Subcutaneous adipose tissue (tissue), 4 donors: ENCODE measurements around the gene SPACA4. TPM values are rescaled to one million over a fixed set of nuclear protein-coding genes. Genes with fewer than 3 reads are reported as not detected.

ENCODE experiments used
- total RNA-seq, 4 donors: library from RNA; depleted of rRNA; stranded (reverse); fragments of >200 nt; gene quantifications; one replicate each; pipeline ENCODE4 v1.1.0, GENCODE V29; 2016
- TF ChIP-seq, protein P1 (sequence below): fragments of 450-650 bp; IDR thresholded peaks from one replicate; pipeline ENCODE4 v1.5.1; 2016; ENCODE audit warnings: low read depth, mild to moderate bottlenecking, control low read depth, antibody characterized with exemption, moderate library complexity

Gene SPACA4
- total RNA-seq, 4 donors from 2014 or later = not detected

GRCh38 chr19:48656840-48657474 lies 50.4 kb downstream of the SPACA4 start:
- TF ChIP-seq, protein P1, sequence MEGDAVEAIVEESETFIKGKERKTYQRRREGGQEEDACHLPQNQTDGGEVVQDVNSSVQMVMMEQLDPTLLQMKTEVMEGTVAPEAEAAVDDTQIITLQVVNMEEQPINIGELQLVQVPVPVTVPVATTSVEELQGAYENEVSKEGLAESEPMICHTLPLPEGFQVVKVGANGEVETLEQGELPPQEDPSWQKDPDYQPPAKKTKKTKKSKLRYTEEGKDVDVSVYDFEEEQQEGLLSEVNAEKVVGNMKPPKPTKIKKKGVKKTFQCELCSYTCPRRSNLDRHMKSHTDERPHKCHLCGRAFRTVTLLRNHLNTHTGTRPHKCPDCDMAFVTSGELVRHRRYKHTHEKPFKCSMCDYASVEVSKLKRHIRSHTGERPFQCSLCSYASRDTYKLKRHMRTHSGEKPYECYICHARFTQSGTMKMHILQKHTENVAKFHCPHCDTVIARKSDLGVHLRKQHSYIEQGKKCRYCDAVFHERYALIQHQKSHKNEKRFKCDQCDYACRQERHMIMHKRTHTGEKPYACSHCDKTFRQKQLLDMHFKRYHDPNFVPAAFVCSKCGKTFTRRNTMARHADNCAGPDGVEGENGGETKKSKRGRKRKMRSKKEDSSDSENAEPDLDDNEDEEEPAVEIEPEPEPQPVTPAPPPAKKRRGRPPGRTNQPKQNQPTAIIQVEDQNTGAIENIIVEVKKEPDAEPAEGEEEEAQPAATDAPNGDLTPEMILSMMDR = no peak

Other genes with a start within 250 kb of the SPACA4 start
- gene TMEM143, start 242.8 kb upstream of the SPACA4 start, total RNA-seq = 10 to 100 TPM in 1 of 4 donors, 1 to 10 TPM in 3; 4.8 to 16.0 (median 7.0) TPM
- not detected for gene SYNGR4, start 242.4 kb upstream of the SPACA4 start, total RNA-seq
- 10 to 100 TPM; 62.5 to 99.1 (median 78.6) TPM for gene KDELR1, start 215.2 kb upstream of the SPACA4 start, total RNA-seq
- 1 to 10 TPM in 1 of 4 donors, under 1 TPM in 3; 0.16 to 1.0 (median 0.31) TPM for gene GRIN2D, start 213.1 kb upstream of the SPACA4 start, total RNA-seq
- gene GRWD1, start 160.8 kb upstream of the SPACA4 start, total RNA-seq = 10 to 100 TPM; 14.4 to 29.0 (median 24.9) TPM
- gene KCNJ14, start 151.2 kb upstream of the SPACA4 start, total RNA-seq = 1 to 10 TPM in 1 of 4 donors, under 1 TPM in 3; 0.57 to 1.0 (median 0.74) TPM
- gene CYTH2, start 137.4 kb upstream of the SPACA4 start, total RNA-seq = 10 to 100 TPM; 15.8 to 64.0 (median 31.5) TPM
- not detected for gene LMTK3, start 94.9 kb upstream of the SPACA4 start, total RNA-seq
- gene SULT2B1, start 54.6 kb upstream of the SPACA4 start, total RNA-seq = not detected
- gene FAM83E, start 8.3 kb downstream of the SPACA4 start, total RNA-seq = not detected
- 1,000 to 10,000 TPM in 3 of 4 donors, 100 to 1,000 TPM in 1; 998 to 1,778 (median 1,670) TPM for gene RPL18, start 12.4 kb downstream of the SPACA4 start, total RNA-seq
- 10 to 100 TPM in 1 of 4 donors, 1 to 10 TPM in 3; 4.9 to 33.2 (median 9.1) TPM for gene SPHK2, start 12.8 kb downstream of the SPACA4 start, total RNA-seq
- 10 to 100 TPM in 1 of 4 donors, 1 to 10 TPM in 2, under 1 TPM in 1; 0.33 to 18.6 (median 6.3) TPM for gene DBP, start 30.6 kb downstream of the SPACA4 start, total RNA-seq
- 1 to 10 TPM in 2 of 4 donors, not detected in 2; 1.5 to 3.4 TPM for gene CA11, start 39.4 kb downstream of the SPACA4 start, total RNA-seq
- gene NTN5, start 66.3 kb downstream of the SPACA4 start, total RNA-seq = 1 to 10 TPM in 1 of 4 donors, not detected in 3; 1.5 TPM
- not detected for gene FUT2, start 89.2 kb downstream of the SPACA4 start, total RNA-seq
- under 1 TPM in 1 of 4 donors, not detected in 3; 0.51 TPM for gene MAMSTR, start 113.0 kb downstream of the SPACA4 start, total RNA-seq
- gene RASIP1, start 133.9 kb downstream of the SPACA4 start, total RNA-seq = 10 to 100 TPM in 3 of 4 donors, 1 to 10 TPM in 1; 4.1 to 38.1 (median 11.5) TPM
- gene IZUMO1, start 140.2 kb downstream of the SPACA4 start, total RNA-seq = under 1 TPM in 1 of 4 donors, not detected in 3; 0.75 TPM
- gene FUT1, start 145.9 kb downstream of the SPACA4 start, total RNA-seq = 1 to 10 TPM; 1.0 to 7.2 (median 4.4) TPM
- gene FGF21, start 148.8 kb downstream of the SPACA4 start, total RNA-seq = not detected
- 10 to 100 TPM; 25.4 to 71.6 (median 40.1) TPM for gene BCAT2, start 204.3 kb downstream of the SPACA4 start, total RNA-seq
- gene HSD17B14, start 229.7 kb downstream of the SPACA4 start, total RNA-seq = 10 to 100 TPM in 3 of 4 donors, 1 to 10 TPM in 1; 6.4 to 19.0 (median 13.8) TPM